HEK293T (cell line): ENCODE results near the gene DNAH17.

Experiments used
- ARNT ChIP-seq: fragments of 450-650 bp; IDR thresholded peaks from 2 replicates; pipeline ENCODE4 v1.6.1; 2017; ENCODE audit warnings: mild to moderate bottlenecking
- BHLHE40 ChIP-seq: fragments of 450-650 bp; IDR thresholded peaks from 2 replicates; pipeline ENCODE4 v1.6.1; 2016; ENCODE audit warnings: mild to moderate bottlenecking, moderate library complexity, borderline replicate concordance
- CTBP1 ChIP-seq: fragments of 450-650 bp; IDR thresholded peaks from 2 replicates; pipeline ENCODE4 v1.6.1; 2016; ENCODE audit warnings: borderline replicate concordance
- ELF4 ChIP-seq: fragments of 450-650 bp; IDR thresholded peaks from 2 replicates; pipeline ENCODE4 v1.6.1; 2017; ENCODE audit warnings: antibody characterized with exemption
- FOXA1 ChIP-seq: fragments of 450-650 bp; IDR thresholded peaks from 2 replicates; pipeline ENCODE4 v1.6.1; 2016; ENCODE audit warnings: mild to moderate bottlenecking
- FOXK2 ChIP-seq: fragments of 450-650 bp; IDR thresholded peaks from 2 replicates; pipeline ENCODE4 v1.6.1; 2016; ENCODE audit warnings: mild to moderate bottlenecking
- FOXM1 ChIP-seq: fragments of 450-650 bp; IDR thresholded peaks from 2 replicates; pipeline ENCODE4 v1.6.1; 2017; ENCODE audit warnings: mild to moderate bottlenecking, borderline replicate concordance
- HDGF ChIP-seq: fragments of 450-650 bp; IDR thresholded peaks from 2 replicates; pipeline ENCODE4 v1.6.1; 2017; ENCODE audit warnings: antibody characterized with exemption, borderline replicate concordance
- L3MBTL2 ChIP-seq: fragments of 450-650 bp; conservative IDR thresholded peaks from 2 replicates; pipeline ENCODE4 v1.6.1; 2016; ENCODE audit warnings: mild to moderate bottlenecking
- NFRKB ChIP-seq: fragments of 450-650 bp; IDR thresholded peaks from 2 replicates; pipeline ENCODE4 v1.6.1; 2016; ENCODE audit warnings: mild to moderate bottlenecking, moderate library complexity
- SP1 ChIP-seq: fragments of 450-650 bp; IDR thresholded peaks from 2 replicates; pipeline ENCODE4 v1.6.1; 2017
- ZNF384 ChIP-seq: fragments of 450-650 bp; IDR thresholded peaks from 2 replicates; pipeline ENCODE4 v1.6.1; 2016

DNA sequence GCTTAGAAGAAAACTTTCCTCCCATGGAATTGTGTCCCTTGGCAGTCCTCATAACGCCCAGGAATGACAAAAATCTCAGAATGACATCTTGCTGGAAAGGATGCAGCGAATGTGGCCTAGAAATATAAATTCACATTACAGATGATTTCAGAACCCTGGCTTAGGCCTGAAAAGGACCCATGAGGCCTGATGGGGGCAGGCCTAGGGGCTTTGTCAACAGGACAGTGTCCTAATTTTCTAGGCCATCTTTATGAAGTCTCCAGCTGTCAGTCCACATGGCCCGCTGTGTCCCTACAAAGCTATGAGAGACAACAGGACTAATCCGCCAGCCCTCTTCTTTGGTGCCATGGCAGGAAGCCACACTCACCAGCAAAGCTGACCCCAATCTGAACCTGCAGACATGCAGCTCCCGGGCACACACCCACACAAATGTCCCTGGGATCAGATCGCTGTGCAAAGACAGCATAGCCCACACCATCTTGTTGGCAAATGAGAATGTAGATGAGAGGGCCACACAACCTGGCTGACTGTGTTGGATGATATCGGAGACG lies 40.4 kb upstream of the DNAH17 start:
- TF ChIP-seq BHLHE40 (no peak), SP1 (no peak), ZNF384 (no peak), HDGF (no peak), L3MBTL2 (no peak), ARNT (no peak), CTBP1 (no peak), ELF4 (no peak), NFRKB (no peak), FOXA1 (no peak), FOXK2 (no peak), FOXM1 (no peak)
